GM21515 (cell line): ENCODE results near the gene SF3B6.
"Not testable (repeated sequence)": the region's sequence is repeated elsewhere in the genome, so short reads cannot be mapped to it uniquely, and the experiment has no call there.

Experiments
- ATAC-seq: cut with Tn5 transposase; IDR thresholded peaks from one replicate; pipeline ENCODE4 v1.9.1; 2021; ENCODE audit not compliant: unreplicated experiment

The SF3B6 gene

GRCh38 chr2:24054366-24055010 is 21.6 kb downstream of the SF3B6 start:
- ATAC-seq, result no peak

- ATAC-seq, result no peak
Measured at GRCh38 chr2:24052951-24053350, 23.2 kb downstream of the SF3B6 start.

GRCh38 chr2:24051833-24052232 is 24.3 kb downstream of the SF3B6 start:
- ATAC-seq, result no peak

GRCh38 chr2:24050041-24050979 is 25.8 kb downstream of the SF3B6 start:
- no peak for ATAC-seq

GRCh38 chr2:24049485-24050021 is 26.6 kb downstream of the SF3B6 start, which contains the start of gene FKBP1B:
FKBP1B (plus strand) TSS chr2:24049741; CDS start chr2:24049850, 109 bp downstream.
- no peak for ATAC-seq

DNA sequence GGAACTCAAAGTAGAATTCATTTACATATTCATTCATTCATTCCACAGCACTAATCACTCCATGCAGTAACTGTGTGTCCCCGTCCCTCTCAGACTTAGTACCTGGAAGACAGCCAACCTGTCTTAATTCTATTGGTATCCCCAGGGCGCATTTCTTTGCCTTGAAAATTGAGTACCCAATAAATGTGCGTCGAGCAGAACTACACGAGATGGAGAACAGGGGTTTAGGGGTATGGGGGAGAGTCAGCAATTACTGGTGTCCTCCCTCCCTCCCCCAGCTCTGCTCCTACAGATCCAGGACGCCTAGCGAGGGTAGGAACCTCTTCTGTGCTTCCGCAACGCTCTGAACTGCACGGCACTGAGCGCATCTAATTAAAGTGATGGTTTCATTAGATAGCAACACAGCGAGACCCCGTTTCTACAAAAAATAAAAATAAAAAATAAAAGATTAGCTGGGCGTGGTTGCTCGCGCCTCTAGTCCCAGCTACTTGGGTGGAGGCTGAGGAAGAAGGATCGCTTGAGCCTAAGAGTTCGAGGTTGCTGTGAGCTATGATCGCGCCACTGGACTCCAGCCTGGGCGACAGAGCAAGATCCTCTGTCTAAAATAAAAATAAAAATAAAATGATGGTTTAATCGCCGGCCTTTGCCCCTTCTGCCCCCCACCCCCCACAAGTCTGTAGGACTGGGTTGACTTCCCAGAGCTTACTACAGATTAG is 27.2 kb downstream of the SF3B6 start:
- no peak for ATAC-seq

- ATAC-seq, result peak; percentile 1
Measured at GRCh38 chr2:24047703-24048033, 28.5 kb downstream of the SF3B6 start.

GRCh38 chr2:24046930-24047702 is 29.0 kb downstream of the SF3B6 start, which contains the start of gene WDCP:
WDCP (minus strand) TSS chr2:24047391; CDS start chr2:24039494, 7,897 bp downstream.
- peak; percentile 98 for ATAC-seq

DNA sequence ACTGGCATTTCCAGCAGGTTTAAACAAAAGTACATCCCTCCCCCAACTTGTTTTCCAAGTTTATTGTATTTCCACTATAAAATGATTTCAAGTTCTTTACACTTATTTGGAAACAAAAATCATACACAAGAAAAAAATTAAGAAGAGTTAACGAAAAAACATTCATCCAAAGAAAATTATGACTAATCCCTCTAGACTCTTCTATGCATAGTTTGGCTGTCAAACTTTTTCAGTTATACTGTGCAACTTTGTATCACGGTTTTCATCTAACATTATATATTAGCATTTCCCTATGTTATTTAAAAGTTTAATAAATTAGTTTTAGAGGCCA is 29.6 kb downstream of the SF3B6 start:
- no peak for ATAC-seq

GRCh38 chr2:24045511-24046508 is 30.3 kb downstream of the SF3B6 start:
- ATAC-seq, result no peak

GRCh38 chr2:24043133-24043532 is 33.0 kb downstream of the SF3B6 start:
- ATAC-seq, result not testable (repeated sequence)

DNA sequence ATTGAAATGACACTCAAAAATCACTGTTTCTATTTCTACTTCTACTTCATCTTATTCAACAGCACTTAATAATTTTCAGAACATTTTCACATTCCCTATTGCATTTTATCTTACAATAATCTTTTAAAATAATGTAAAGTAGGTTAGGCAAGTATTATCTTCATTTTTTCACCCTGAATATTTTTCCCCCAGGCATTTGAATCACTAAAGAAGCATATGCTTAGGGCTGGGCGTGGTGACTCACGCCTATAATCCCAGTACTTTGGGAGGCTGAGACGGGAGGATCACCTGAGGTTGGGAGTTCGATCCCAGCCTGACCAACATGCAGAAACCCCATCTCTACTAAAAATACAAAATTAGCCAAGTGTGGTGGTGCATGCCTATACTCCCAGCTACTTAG is 35.6 kb downstream of the SF3B6 start:
- ATAC-seq, result no peak

DNA sequence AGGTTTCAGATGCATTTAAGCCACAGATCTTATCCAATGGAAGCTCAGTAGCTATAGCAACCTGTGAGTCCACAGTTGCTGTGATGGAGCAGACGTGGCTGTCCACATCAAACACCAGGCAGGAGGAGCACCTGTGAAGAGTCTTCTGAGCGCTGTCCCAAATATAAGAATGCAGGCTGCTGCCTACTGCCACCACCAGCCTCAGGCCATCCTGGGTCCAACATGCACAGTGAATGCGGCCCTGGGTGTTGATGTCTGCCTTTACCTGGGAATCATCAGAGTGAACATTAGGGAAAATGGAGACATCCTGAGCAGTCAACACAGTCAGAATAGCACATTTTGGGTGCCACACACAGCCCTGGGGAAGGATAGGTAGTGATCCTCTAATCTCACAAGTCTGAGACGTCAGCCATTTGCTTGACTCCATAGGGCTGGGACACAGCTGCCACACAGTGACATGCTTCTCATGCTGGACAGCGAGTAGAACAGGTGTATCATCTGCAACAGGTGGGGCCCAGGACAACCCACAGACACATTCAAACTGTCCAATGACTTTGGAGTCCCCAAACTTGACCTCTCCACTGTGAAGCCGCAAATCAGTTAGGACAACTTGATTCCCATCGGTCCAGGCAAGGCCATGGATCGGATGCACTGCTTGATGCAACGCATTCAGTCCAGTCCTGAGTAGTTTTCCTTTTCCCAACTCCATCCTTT is 37.2 kb downstream of the SF3B6 start:
- no peak for ATAC-seq

DNA sequence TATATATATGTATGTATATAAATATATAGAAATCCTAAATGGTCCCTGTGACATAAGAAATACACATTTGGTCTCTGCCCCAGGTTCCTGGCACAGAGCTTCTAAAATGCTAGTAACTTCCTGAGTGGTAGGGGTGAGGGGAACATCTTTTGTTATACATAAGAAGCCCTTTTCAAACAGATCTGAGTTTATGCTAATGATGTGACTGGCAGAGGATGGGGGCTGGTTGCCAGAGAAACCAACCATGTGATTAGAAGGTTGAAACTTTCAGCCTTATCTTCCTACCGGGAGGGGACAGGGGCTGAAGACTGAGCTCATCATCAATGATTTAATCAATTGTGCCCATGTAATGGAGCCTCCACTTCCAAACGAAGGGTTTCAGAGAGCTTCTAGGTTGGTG is 49.9 kb downstream of the SF3B6 start:
- ATAC-seq, result no peak

GRCh38 chr2:24024996-24025663 is 51.0 kb downstream of the SF3B6 start:
- ATAC-seq, result no peak

DNA sequence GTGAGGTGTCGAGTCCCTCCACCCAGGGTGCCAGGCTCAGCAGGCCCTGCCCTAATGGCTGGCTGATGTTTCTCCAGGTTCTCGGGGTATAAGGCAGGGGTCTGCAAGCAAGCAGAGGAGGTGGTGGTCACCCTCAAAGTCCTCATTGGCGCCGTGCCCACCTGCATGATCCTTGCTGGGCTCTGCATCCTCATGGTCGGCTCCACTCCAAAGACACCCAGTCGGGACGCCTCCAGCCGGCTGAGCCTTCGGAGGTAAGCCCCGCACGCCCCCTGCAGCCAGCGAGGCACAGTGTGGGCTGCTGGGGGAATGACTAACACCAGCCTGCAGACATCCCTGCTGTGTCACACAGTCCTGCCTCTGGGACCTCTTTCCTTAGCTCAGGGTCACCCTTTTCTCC is 52.1 kb downstream of the SF3B6 start:
- no peak for ATAC-seq

- no peak for ATAC-seq
Measured at GRCh38 chr2:24022975-24023575, 53.1 kb downstream of the SF3B6 start.
